Fibroblast of pulmonary artery (primary cell): ENCODE measurements around the gene HLA-DPB1.

Experiments
- DNase-seq: peaks from one replicate; pipeline ENCODE4 v3.0.0-alpha.2; 2010; ENCODE audit warnings: low read depth
- H3K4me3 ChIP-seq: replicated peaks from 2 replicates; pipeline ENCODE4 v1.5.1; 2011; ENCODE audit warnings: low read depth, mild to moderate bottlenecking, control low read depth, low read length, moderate library complexity
- CTCF ChIP-seq: IDR thresholded peaks from 2 replicates; pipeline ENCODE4 v1.5.1; 2011; ENCODE audit warnings: mild to moderate bottlenecking, control low read depth, low read length, inconsistent platforms; ENCODE audit errors: missing control alignments

HLA-DPB1 gene

GRCh38 chr6:33103776-33104175 is 28.0 kb downstream of the HLA-DPB1 start:
- DNase-seq: no peak
- no peak for TF ChIP-seq CTCF
- H3K4me3 ChIP-seq: no peak overlapping the region

DNA sequence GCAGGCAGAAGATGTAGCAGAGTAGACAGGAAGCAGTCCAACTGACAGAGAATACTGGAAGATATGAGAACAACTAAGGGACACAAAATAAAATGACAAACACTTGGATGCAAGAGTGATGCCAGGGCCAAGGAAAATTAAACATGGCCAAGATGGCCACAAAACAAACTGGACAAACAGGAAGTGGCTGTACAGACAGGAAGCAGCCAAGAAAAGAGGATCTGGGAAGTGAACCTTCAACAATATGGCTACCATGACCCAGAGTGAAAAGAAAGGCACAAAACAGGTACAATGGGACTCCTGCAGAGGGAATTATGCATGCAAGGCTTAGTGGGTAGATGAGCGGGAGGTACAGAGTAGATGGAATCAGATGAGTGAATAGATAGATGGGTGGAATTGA is 29.1 kb downstream of the HLA-DPB1 start:
- TF ChIP-seq CTCF: no peak
- no peak for DNase-seq
- no peak overlapping the region for H3K4me3 ChIP-seq

DNA sequence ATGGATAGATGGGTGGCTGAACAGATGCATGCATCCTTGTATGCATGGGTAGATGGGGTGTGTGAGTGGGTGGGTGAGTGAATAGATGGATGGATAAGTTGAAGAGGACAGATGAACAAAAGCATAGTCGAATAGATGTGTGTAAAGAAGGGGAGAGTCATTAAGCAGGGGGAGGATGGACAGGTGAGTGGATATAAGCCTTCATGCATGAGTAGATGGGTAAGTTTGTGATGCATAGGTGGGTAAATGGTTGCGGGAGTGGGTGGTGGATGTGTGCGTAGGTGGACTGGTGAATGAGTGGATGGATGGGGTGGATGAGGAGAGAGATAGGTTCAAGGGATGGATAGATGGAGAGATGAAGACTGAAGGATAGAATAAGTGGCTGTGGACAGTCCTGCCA is 29.6 kb downstream of the HLA-DPB1 start:
- H3K4me3 ChIP-seq: no peak overlapping the region
- no peak for DNase-seq
- TF ChIP-seq CTCF: no peak

- H3K4me3 ChIP-seq: no peak overlapping the region
- TF ChIP-seq CTCF: no peak
- no peak for DNase-seq
Observed at GRCh38 chr6:33105916-33106871, 30.4 kb downstream of the HLA-DPB1 start.

- no peak for DNase-seq
- no peak for TF ChIP-seq CTCF
- no peak overlapping the region for H3K4me3 ChIP-seq
Observed at GRCh38 chr6:33107641-33108040, 31.9 kb downstream of the HLA-DPB1 start.

- DNase-seq: no peak
- H3K4me3 ChIP-seq: no peak overlapping the region
- no peak for TF ChIP-seq CTCF
Observed at GRCh38 chr6:33108307-33108706, 32.5 kb downstream of the HLA-DPB1 start.

GRCh38 chr6:33112148-33112547 is 36.4 kb downstream of the HLA-DPB1 start:
- no peak overlapping the region for H3K4me3 ChIP-seq
- DNase-seq: peak; percentile 58

More at GRCh38 chr6:33112148-33112547, 36.4 kb downstream of the HLA-DPB1 start:
- TF ChIP-seq CTCF: no peak
